Endodermal cell (in vitro differentiated cells): Measurements from ENCODE around the gene C9orf50. TPM values are rescaled to one million over a fixed set of nuclear protein-coding genes. Genes with fewer than 3 reads are reported as not detected.

Experiments
- DNase-seq: peaks from one replicate; pipeline ENCODE4 v3.0.0-alpha.2; 2017
- H3K27ac ChIP-seq: 2 replicates; pipeline ENCODE4 v1.5.1; 2013; ENCODE audit warnings: mild to moderate bottlenecking, low read depth, low read length, moderate library complexity
- H3K27me3 ChIP-seq: 2 replicates; pipeline ENCODE4 v1.6.1; 2013; ENCODE audit warnings: mild to moderate bottlenecking, low read length, moderate library complexity; ENCODE audit not compliant: insufficient read depth, control insufficient read depth, poor library complexity, severe bottlenecking
- H3K36me3 ChIP-seq: 2 replicates; pipeline ENCODE4 v1.7.0; 2013; ENCODE audit warnings: mild to moderate bottlenecking, low read length, moderate library complexity; ENCODE audit not compliant: control insufficient read depth, insufficient read depth
- H3K4me1 ChIP-seq: one replicate; pipeline ENCODE4 v1.7.0; 2013; ENCODE audit warnings: low read length; ENCODE audit not compliant: control insufficient read depth, insufficient read depth
- H3K4me3 ChIP-seq: 2 replicates; pipeline ENCODE4 v1.5.1; 2013; ENCODE audit warnings: mild to moderate bottlenecking, low read length, moderate library complexity
- H3K9ac ChIP-seq: 2 replicates; pipeline ENCODE4 v1.6.1; 2013; ENCODE audit warnings: mild to moderate bottlenecking, low read length, moderate library complexity; ENCODE audit not compliant: poor library complexity, severe bottlenecking; ENCODE audit errors: extremely low read depth
- H3K9me3 ChIP-seq: 2 replicates; pipeline ENCODE4 v1.6.1; 2013; ENCODE audit warnings: mild to moderate bottlenecking, low read length, moderate library complexity; ENCODE audit not compliant: control insufficient read depth
- H3K27ac Mint-ChIP-seq: 2 replicates; pipeline ENCODE4 v1.8.0; 2020; ENCODE audit warnings: mixed read lengths
- H3K27me3 Mint-ChIP-seq: 2 replicates; pipeline ENCODE4 v1.8.0; 2021; ENCODE audit warnings: mild to moderate bottlenecking, mixed read lengths; ENCODE audit not compliant: insufficient read depth
- H3K36me3 Mint-ChIP-seq: 2 replicates; pipeline ENCODE4 v1.8.0; 2020; ENCODE audit warnings: low read depth, mixed read lengths
- H3K4me1 Mint-ChIP-seq: 2 replicates; pipeline ENCODE4 v1.8.0; 2020; ENCODE audit warnings: mixed read lengths
- H3K4me3 Mint-ChIP-seq: 2 replicates; pipeline ENCODE4 v1.8.0; 2020; ENCODE audit warnings: mild to moderate bottlenecking, moderate library complexity, mixed read lengths
- H3K9me3 Mint-ChIP-seq: 2 replicates; pipeline ENCODE4 v1.8.0; 2020; ENCODE audit warnings: mild to moderate bottlenecking, mixed read lengths
- CTCF ChIP-seq: fragments of 200-600 bp; sonication (generic); conservative IDR thresholded peaks from 2 replicates; pipeline ENCODE4 v1.5.0; 2021; ENCODE audit warnings: antibody characterized with exemption, mild to moderate bottlenecking
- WGBS, 2 experiments: methylation state at CpG; one replicate each; pipeline versions ENCODE4 v1.1.5 to v1.1.7; 2013; ENCODE audit warnings: missing lambda C conversion rate in 2 of 2, mixed read lengths in 1 of 2; ENCODE audit not compliant: insufficient coverage in 1 of 2, insufficient read length in 1 of 2; 5-methylcytosine and 5-hydroxymethylcytosine counted together
- total RNA-seq, 2 donors: library from RNA; stranded (reverse); fragmentation: NEBNext Ultra II Directional in 1 of 2; extraction: Animal tissue kit (Norgen Biotek cat#: 25700) in 1 of 2; gene quantifications; 2 replicates in 1 of 2; 3 replicates in 1 of 2; pipeline ENCODE4 v1.2.1, GENCODE V29; 2021

C9orf50 gene
- total RNA-seq, 2 donors from 2014 or later = not detected

DNA sequence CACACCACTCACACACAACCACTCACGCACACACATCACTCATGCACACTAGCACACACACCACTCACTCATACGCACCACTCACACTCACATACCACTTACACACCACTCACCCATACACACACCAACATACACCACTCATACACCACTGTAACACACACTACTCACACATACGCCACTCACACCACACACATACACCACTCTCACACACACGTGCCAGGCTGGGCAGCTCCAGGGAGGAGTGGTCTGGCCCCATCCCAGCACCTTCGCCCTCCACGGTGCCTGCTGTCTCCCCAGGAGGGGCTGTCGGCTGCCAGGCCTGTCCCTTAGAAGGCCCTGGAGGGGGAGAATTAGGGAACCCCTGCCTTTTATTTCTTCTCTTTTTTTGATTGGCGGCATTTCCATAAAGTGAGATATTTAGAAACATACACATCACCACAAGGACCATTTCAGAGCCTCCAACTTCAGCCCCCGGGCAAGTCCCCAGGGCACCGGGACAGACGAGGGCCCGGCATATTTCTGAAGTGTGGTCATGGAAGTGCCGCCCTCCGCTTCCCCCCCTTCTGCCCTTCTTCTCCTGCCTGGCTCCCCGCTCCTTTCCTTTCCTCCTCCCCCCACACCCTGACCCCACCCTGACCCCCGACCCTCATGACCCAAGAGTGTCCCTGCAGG, 27.3 kb upstream of the C9orf50 start:
- Histone ChIP-seq H3K9ac (no peak overlapping the region), H3K9me3 (no peaks in the 10 kb centered on the region), H3K4me3 (no peak overlapping the region), H3K36me3 (no peaks in the 10 kb centered on the region), H3K4me1 (no peaks in the 10 kb centered on the region), H3K27me3 (no peaks in the 10 kb centered on the region), H3K27ac (no peak overlapping the region)
- no peak overlapping the region for H3K27ac Mint-ChIP-seq
- DNase-seq = no peak
- no peaks in the 10 kb centered on the region for H3K36me3 Mint-ChIP-seq
- H3K4me3 Mint-ChIP-seq = no peak overlapping the region
- H3K9me3 Mint-ChIP-seq = no peaks in the 10 kb centered on the region
- no peaks in the 10 kb centered on the region for H3K4me1 Mint-ChIP-seq
- H3K27me3 Mint-ChIP-seq = peaks cover 5% of the 10 kb centered on the region
- TF ChIP-seq CTCF = no peak
- 88 to 100% methylated on average over 1 to 16 of the region's 16 CpGs for WGBS, 2 experiments

DNA sequence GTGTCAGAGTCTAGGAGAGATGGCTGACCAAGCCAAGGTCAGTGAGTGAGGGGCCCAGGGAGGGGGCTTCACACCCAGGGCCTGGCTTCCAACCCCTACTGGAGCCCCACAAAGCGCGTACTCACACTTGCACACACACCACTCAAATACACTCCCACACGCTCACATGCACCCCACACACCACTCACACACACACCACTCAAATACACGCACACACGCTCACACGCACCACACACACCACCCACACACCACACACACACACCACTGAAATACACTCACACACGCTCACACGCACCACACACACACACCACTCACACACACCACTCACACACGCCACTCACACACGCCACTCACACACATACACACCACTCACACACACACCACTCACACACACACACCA, 26.7 kb upstream of the C9orf50 start:
- H3K27me3 Mint-ChIP-seq = peaks cover 4% of the 10 kb centered on the region
- Histone ChIP-seq H3K9ac (no peak overlapping the region), H3K9me3 (no peaks in the 10 kb centered on the region), H3K27ac (no peak overlapping the region), H3K27me3 (no peaks in the 10 kb centered on the region), H3K4me1 (no peaks in the 10 kb centered on the region), H3K4me3 (no peak overlapping the region), H3K36me3 (no peaks in the 10 kb centered on the region)
- H3K4me3 Mint-ChIP-seq = no peak overlapping the region
- no peaks in the 10 kb centered on the region for H3K4me1 Mint-ChIP-seq
- H3K9me3 Mint-ChIP-seq = no peaks in the 10 kb centered on the region
- no peak for TF ChIP-seq CTCF
- H3K27ac Mint-ChIP-seq = no peak overlapping the region
- H3K36me3 Mint-ChIP-seq = no peaks in the 10 kb centered on the region
- WGBS, 2 experiments = 79 to 100% methylated on average over 4 to 10 of the region's 10 CpGs
- DNase-seq = no peak

- no peak for DNase-seq
- Mint-ChIP-seq H3K27ac (no peak overlapping the region), H3K4me1 (peaks cover 3% of the 10 kb centered on the region), H3K9me3 (no peaks in the 10 kb centered on the region), H3K27me3 (peaks cover 4% of the 10 kb centered on the region), H3K36me3 (no peaks in the 10 kb centered on the region), H3K4me3 (no peak overlapping the region)
- 89 to 100% methylated on average over 2 to 7 of the region's 7 CpGs for WGBS, 2 experiments
- Histone ChIP-seq H3K9me3 (no peaks in the 10 kb centered on the region), H3K4me1 (no peaks in the 10 kb centered on the region), H3K27ac (no peak overlapping the region), H3K4me3 (no peak overlapping the region), H3K9ac (no peak overlapping the region), H3K36me3 (no peaks in the 10 kb centered on the region), H3K27me3 (no peaks in the 10 kb centered on the region)
- no peak for TF ChIP-seq CTCF
These were observed 25.8 kb upstream of the C9orf50 start for GRCh38 chr9:129646654-129647053.
